Measurements from ENCODE around the gene ADGRB2.

DNA sequence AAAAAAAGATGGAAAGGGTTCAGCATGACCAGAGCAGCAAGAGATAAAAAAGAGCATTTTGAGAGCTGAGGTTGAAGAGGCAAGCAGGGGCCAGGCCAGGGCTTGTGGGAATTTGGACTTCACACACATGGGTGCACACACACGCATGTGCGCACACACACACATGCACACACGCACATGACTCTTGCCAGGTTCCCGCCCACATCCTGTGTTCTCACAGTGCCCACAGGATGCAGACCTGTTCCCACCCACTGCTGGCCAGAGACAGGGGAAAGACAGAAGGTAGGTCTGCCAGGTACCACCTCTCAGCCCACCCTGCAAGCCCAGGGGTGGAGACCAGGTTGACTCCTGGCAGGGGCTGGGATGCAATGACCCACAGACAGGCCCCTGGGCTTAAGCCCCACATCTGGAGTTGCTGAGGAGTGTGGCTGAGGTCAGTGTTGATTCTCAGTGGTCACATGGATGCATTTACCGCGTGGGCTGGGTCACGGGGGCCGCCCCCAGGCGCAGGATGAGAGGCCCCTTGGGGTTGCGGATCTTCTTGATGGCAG is 64.7 kb downstream of the ADGRB2 start:
- TF ChIP-seq, protein P1, sequence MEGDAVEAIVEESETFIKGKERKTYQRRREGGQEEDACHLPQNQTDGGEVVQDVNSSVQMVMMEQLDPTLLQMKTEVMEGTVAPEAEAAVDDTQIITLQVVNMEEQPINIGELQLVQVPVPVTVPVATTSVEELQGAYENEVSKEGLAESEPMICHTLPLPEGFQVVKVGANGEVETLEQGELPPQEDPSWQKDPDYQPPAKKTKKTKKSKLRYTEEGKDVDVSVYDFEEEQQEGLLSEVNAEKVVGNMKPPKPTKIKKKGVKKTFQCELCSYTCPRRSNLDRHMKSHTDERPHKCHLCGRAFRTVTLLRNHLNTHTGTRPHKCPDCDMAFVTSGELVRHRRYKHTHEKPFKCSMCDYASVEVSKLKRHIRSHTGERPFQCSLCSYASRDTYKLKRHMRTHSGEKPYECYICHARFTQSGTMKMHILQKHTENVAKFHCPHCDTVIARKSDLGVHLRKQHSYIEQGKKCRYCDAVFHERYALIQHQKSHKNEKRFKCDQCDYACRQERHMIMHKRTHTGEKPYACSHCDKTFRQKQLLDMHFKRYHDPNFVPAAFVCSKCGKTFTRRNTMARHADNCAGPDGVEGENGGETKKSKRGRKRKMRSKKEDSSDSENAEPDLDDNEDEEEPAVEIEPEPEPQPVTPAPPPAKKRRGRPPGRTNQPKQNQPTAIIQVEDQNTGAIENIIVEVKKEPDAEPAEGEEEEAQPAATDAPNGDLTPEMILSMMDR (IDR thresholded peaks at IDR 0.05), result no peak
- TF ChIP-seq POLR2A (IDR thresholded peaks at IDR 0.05), result no peak
